KMS-11 (cell line): ENCODE results near the gene TTC29.
"Not testable (repeated sequence)": the region's sequence is repeated elsewhere in the genome, so short reads cannot be mapped to it uniquely, and the experiment has no call there.

ENCODE experiments used
- H2AFZ ChIP-seq: fragments of 200-600 bp; sonication (generic); 2 replicates; pipeline ENCODE4 v1.6.1; 2016; ENCODE audit warnings: antibody characterized with exemption, mixed run types, low read depth
- H3K27ac ChIP-seq: fragments of 200-600 bp; sonication (generic); 2 replicates; pipeline ENCODE4 v1.6.1; 2016; ENCODE audit warnings: mild to moderate bottlenecking, mixed run types
- H3K27me3 ChIP-seq: fragments of 200-600 bp; sonication (generic); 2 replicates; pipeline ENCODE4 v1.6.1; 2017; ENCODE audit warnings: mild to moderate bottlenecking, low read depth, mixed run types, moderate library complexity; ENCODE audit not compliant: insufficient read depth
- H3K36me3 ChIP-seq: fragments of 200-600 bp; sonication (generic); 2 replicates; pipeline ENCODE4 v1.6.1; 2017; ENCODE audit warnings: mild to moderate bottlenecking, mixed run types; ENCODE audit not compliant: insufficient read depth
- H3K4me1 ChIP-seq: fragments of 200-600 bp; sonication (generic); 2 replicates; pipeline ENCODE4 v1.6.1; 2016; ENCODE audit warnings: mild to moderate bottlenecking, low read depth, mixed run types; ENCODE audit not compliant: poor library complexity, severe bottlenecking
- H3K4me2 ChIP-seq: fragments of 200-600 bp; sonication (generic); 2 replicates; pipeline ENCODE4 v1.7.0; 2016; ENCODE audit warnings: mild to moderate bottlenecking, mixed run types
- H3K4me3 ChIP-seq: fragments of 200-600 bp; sonication (generic); IDR thresholded peaks from 2 replicates; pipeline ENCODE4 v1.6.1; 2017; ENCODE audit warnings: low read depth, low read length, mixed read lengths; ENCODE audit not compliant: insufficient read depth
- H3K79me2 ChIP-seq: fragments of 200-600 bp; sonication (generic); 2 replicates; pipeline ENCODE4 v1.6.1; 2016; ENCODE audit warnings: low read depth, mixed run types; ENCODE audit not compliant: insufficient read depth
- H3K9ac ChIP-seq: fragments of 200-600 bp; sonication (generic); 2 replicates; pipeline ENCODE4 v1.6.1; 2016; ENCODE audit warnings: mild to moderate bottlenecking, mixed run types
- H4K20me1 ChIP-seq: fragments of 200-600 bp; sonication (generic); 2 replicates; pipeline ENCODE4 v1.6.1; 2016; ENCODE audit warnings: mild to moderate bottlenecking, mixed run types; ENCODE audit not compliant: insufficient read depth
- TF ChIP-seq, protein P1 (sequence below): fragments of 200-600 bp; sonication (generic); conservative IDR thresholded peaks from 2 replicates; pipeline ENCODE4 v1.6.1; 2017; ENCODE audit warnings: low read depth, mild to moderate bottlenecking, antibody characterized with exemption, low read length, moderate library complexity, mixed read lengths

The TTC29 gene

DNA sequence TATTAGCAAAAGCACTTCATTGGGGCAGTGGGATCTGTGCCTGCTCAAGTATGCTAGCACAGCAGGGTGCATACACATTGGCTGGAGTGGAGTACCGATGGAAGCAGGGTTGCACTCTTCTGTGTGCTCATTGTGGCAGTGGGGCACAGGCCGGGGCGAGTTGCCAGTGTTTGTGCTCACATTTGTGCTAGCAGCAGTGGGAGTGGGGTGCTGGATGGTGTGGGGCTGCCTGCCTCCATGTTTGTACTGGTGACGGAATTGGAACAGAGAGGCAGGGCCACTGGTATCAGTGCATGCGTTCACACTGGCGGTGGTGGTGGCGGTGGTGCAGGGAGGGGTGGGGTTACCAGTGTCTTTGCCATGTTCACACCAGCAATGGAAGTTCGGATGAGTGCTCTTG lies 169.0 kb downstream of the TTC29 start:
- Histone ChIP-seq H3K36me3 (no peaks in the 10 kb centered on the region), H3K4me1 (no peaks in the 10 kb centered on the region), H2AFZ (no peak overlapping the region), H3K27ac (no peak overlapping the region), H3K27me3 (no peaks in the 10 kb centered on the region), H3K4me3 (no peak overlapping the region), H3K79me2 (no peaks in the 10 kb centered on the region), H4K20me1 (no peaks in the 10 kb centered on the region), H3K4me2 (no peak overlapping the region), H3K9ac (no peak overlapping the region)
- TF ChIP-seq, protein P1, sequence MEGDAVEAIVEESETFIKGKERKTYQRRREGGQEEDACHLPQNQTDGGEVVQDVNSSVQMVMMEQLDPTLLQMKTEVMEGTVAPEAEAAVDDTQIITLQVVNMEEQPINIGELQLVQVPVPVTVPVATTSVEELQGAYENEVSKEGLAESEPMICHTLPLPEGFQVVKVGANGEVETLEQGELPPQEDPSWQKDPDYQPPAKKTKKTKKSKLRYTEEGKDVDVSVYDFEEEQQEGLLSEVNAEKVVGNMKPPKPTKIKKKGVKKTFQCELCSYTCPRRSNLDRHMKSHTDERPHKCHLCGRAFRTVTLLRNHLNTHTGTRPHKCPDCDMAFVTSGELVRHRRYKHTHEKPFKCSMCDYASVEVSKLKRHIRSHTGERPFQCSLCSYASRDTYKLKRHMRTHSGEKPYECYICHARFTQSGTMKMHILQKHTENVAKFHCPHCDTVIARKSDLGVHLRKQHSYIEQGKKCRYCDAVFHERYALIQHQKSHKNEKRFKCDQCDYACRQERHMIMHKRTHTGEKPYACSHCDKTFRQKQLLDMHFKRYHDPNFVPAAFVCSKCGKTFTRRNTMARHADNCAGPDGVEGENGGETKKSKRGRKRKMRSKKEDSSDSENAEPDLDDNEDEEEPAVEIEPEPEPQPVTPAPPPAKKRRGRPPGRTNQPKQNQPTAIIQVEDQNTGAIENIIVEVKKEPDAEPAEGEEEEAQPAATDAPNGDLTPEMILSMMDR = no peak

DNA sequence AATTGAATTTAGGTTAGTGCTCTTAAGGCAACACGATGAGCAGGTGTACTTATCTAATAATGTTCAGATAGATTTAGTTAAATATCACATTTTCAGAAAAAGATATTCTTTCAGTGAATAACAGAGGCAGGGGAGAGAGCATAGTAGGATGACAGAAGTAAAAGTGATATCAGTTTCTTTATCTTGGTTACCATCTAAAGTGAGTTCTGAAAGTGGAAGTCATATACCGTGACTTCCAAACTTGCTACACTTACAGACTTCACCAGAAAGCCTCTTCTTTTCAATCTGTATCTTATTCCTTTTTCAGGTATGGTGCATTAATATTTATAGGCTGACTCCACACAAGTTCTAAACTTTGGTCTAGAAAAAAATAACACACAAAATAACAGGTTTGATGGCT lies 182.1 kb downstream of the TTC29 start:
- Histone ChIP-seq H2AFZ (no peak overlapping the region), H3K79me2 (no peaks in the 10 kb centered on the region), H3K36me3 (no peaks in the 10 kb centered on the region), H4K20me1 (no peaks in the 10 kb centered on the region), H3K4me2 (no peak overlapping the region), H3K27me3 (no peaks in the 10 kb centered on the region), H3K4me1 (no peaks in the 10 kb centered on the region), H3K27ac (no peak overlapping the region), H3K4me3 (no peak overlapping the region), H3K9ac (no peak overlapping the region)
- TF ChIP-seq, protein P1 = no peak

DNA sequence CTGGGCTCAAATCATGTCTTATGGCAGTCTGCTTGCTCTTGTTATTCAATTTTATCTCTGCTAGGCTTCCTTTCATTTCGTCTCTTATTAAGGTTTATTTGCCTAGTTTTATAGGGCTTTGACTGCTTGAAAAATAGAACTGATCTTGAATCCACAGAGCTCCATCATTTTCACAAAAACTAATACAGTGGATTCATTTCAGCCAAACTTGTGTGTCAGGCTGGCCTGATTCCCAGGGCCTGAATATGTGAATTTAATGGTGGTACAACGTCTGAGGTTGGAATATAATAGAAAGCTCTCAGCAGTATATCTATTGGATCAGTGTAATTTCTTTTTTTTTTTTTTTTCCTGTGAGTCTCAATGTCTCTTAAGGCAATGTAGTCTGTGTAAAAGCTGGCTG lies 183.6 kb downstream of the TTC29 start:
- no peaks in the 10 kb centered on the region for H3K79me2 ChIP-seq
- no peaks in the 10 kb centered on the region for H3K27me3 ChIP-seq
- no peak overlapping the region for H3K9ac ChIP-seq
- no peak overlapping the region for H3K4me3 ChIP-seq
- no peak overlapping the region for H3K27ac ChIP-seq
- TF ChIP-seq, protein P1 = no peak
- no peak overlapping the region for H3K4me2 ChIP-seq
- no peaks in the 10 kb centered on the region for H3K4me1 ChIP-seq
- no peaks in the 10 kb centered on the region for H4K20me1 ChIP-seq
- H2AFZ ChIP-seq = no peak overlapping the region
- no peaks in the 10 kb centered on the region for H3K36me3 ChIP-seq

- TF ChIP-seq, protein P1 = no peak
- Histone ChIP-seq H3K27ac (no peak overlapping the region), H4K20me1 (no peaks in the 10 kb centered on the region), H3K27me3 (no peaks in the 10 kb centered on the region), H3K79me2 (no peaks in the 10 kb centered on the region), H3K4me1 (no peaks in the 10 kb centered on the region), H3K4me3 (no peak overlapping the region), H3K36me3 (no peaks in the 10 kb centered on the region), H3K9ac (no peak overlapping the region), H3K4me2 (no peak overlapping the region), H2AFZ (no peak overlapping the region)
These were observed 203.2 kb downstream of the TTC29 start for GRCh38 chr4:146742416-146742815.

- H3K27ac ChIP-seq = no peak overlapping the region
- no peak overlapping the region for H3K9ac ChIP-seq
- H2AFZ ChIP-seq = no peak overlapping the region
These were observed 206.5 kb downstream of the TTC29 start for GRCh38 chr4:146739182-146739581.

DNA sequence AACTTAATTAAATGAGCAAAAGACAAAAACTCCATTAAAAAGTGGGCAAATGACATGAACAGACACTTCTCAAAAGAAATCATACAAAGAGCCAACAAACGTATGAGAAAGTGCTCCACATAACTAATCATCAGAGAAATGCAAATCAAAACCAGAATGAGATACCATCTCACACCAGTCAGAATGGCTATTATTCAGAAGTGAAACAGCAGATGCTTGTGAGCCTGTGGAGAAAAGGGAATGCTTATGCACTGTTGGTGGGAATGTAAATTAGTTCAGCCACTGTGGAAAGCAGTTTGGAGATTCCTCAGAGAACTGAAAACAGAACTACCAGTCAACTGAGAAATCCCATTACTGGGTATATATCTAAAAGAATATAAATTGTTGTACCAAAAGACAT lies 222.1 kb downstream of the TTC29 start:
- H3K9ac ChIP-seq, H4K20me1 ChIP-seq, H3K4me2 ChIP-seq, H3K27ac ChIP-seq, H3K4me3 ChIP-seq, H3K27me3 ChIP-seq, H2AFZ ChIP-seq, H3K79me2 ChIP-seq, H3K36me3 ChIP-seq, H3K4me1 ChIP-seq: not testable (repeated sequence)

More at GRCh38 chr4:146739182-146739581, 206.5 kb downstream of the TTC29 start:
- Histone ChIP-seq H3K4me3 (no peak overlapping the region), H4K20me1 (no peaks in the 10 kb centered on the region), H3K4me1 (no peaks in the 10 kb centered on the region), H3K4me2 (no peak overlapping the region), H3K27me3 (no peaks in the 10 kb centered on the region), H3K36me3 (no peaks in the 10 kb centered on the region), H3K79me2 (no peaks in the 10 kb centered on the region)
- TF ChIP-seq, protein P1 = no peak
